ENCODE measurements around the gene KIAA0753. TPM values are rescaled to one million over a fixed set of nuclear protein-coding genes. Genes with fewer than 3 reads are reported as not detected.

Gene KIAA0753
- total and polyA plus RNA-seq, 2 of the 8 experiments (the other 6 are each of a cell fraction or from before 2014, with no cell fraction given), result 5.0 to 27.1 TPM

DNA sequence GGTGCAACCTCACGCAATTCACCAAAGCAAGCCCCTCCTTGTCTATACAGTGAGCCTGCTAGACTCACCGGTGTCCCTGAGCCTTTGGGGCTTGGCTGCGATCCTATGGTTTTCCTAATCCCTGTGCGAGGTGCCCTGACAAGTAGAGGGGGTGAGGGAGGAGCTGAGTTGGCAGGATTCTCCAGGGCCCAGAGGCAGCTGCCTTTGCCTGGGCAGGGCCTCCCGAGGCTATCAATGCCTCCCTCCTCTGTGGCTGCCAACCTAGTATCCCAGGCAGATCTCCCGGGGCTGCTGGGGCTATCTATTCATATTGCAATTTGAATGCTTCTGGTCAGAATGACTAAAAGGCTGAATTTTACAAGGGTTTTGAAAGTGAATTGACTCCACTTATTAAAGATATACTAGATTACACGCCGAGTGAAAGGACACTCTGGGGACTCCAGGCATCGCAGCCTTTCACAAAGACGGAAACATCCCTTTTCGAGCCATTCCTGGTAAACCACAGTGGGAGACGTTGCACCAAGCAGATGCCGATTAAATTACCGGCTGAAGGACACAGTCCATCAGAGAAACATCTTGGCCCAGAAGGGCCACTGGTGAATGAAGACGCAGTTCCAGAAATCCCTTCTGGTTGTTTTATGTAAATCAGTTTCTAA is 72.9 kb downstream of the KIAA0753 start (continued):
- TF ChIP-seq EZH2 (IDR thresholded peaks at IDR 0.05; ENCODE audit: low read depth, low read length, severe bottlenecking) (no peak), SIRT6 (IDR thresholded peaks at IDR 0.05; ENCODE audit: low read length) (no peak)
